K562 (cell line): Measurements from ENCODE around the gene CCDC33. TPM values are rescaled to one million over a fixed set of nuclear protein-coding genes. Genes with fewer than 3 reads are reported as not detected.

Experiments used
- ATAC-seq: fragments of 200-7000 bp; cut with Tn5 transposase; 3 replicates; pipeline ENCODE4 v1.9.1; 2020; ENCODE audit warnings: moderate library complexity
- BruUV-seq: library from RNA; stranded (reverse); fragments of 400-500 nt; replicated peaks from 2 replicates; lab custom pipeline; 2021; lab: Mats Ljungman, UMichigan
- CTCF ChIA-PET: fragments of 300-600 bp; formaldehyde crosslinking; extraction: SDS; loops from one replicate; lab custom pipeline; 2021; ENCODE audit warnings: low intra/inter-chr PET ratio; lab: Yijun Ruan, JAX
- POLR2A ChIA-PET: fragments of 300-600, 350-650 bp; sonication (Branson Sonifier 250); formaldehyde crosslinking; extraction: SDS; loops from one replicate; lab custom pipeline; 2021; ENCODE audit warnings: antibody characterized with exemption, inconsistent platforms; lab: Yijun Ruan, JAX
- DNase-seq, 4 experiments: peaks; one replicate each; pipeline versions ENCODE4 v3.0.0 to v3.0.0-alpha.2; 2011 to 2018; ENCODE audit warnings: low spot score in 3 of 4, mixed read lengths in 3 of 4; ENCODE audit errors: extremely low read depth in 1 of 4
- FAIRE-seq: peaks from 2 replicates; lab custom pipeline; 2011; peaks lifted over from hg19 to GRCh38; lab: Jason Lieb, UNC
- H2AFZ ChIP-seq: 2 replicates; pipeline ENCODE4 v1.6.0; 2011; ENCODE audit warnings: low read depth, low read length, control low read depth, inconsistent platforms
- H3K27ac ChIP-seq: fragments of 200-600 bp; 3 replicates; pipeline ENCODE4 v1.8.0; 2011; ENCODE audit warnings: low read depth, mild to moderate bottlenecking, control low read depth, inconsistent platforms, low read length, moderate library complexity, mixed read lengths; ENCODE audit errors: extremely low read depth
- H3K27me3 ChIP-seq, 2 experiments: fragments of 300-600 bp in 1 of 2; 2 replicates in 1 of 2; 3 replicates in 1 of 2; pipeline versions ENCODE4 v1.6.0 to v1.8.0; 2011; ENCODE audit warnings: inconsistent platforms in 2 of 2, low read length in 2 of 2, mild to moderate bottlenecking in 1 of 2, mixed read lengths in 1 of 2, moderate library complexity in 1 of 2; ENCODE audit not compliant: control insufficient read depth in 2 of 2, insufficient read depth in 2 of 2
- H3K36me3 ChIP-seq: fragments of 300-600 bp; 3 replicates; pipeline ENCODE4 v1.8.0; 2011; ENCODE audit warnings: mild to moderate bottlenecking, low read length, inconsistent platforms; ENCODE audit not compliant: control insufficient read depth, insufficient read depth
- H3K4me1 ChIP-seq, 2 experiments: fragments of 200-600 bp in 1 of 2; replicated peaks in 1 of 2; 2 replicates in 1 of 2; 3 replicates in 1 of 2; pipeline versions ENCODE4 v1.5.1 to v1.8.0; 2011; ENCODE audit warnings: inconsistent platforms in 2 of 2, low read length in 2 of 2, mild to moderate bottlenecking in 1 of 2, mixed read lengths in 1 of 2, moderate library complexity in 1 of 2; ENCODE audit not compliant: control insufficient read depth in 2 of 2, insufficient read depth in 2 of 2
- H3K4me2 ChIP-seq: 2 replicates; pipeline ENCODE4 v1.6.1; 2011; ENCODE audit warnings: low read length, control low read depth, inconsistent platforms, mixed read lengths; ENCODE audit not compliant: insufficient read depth
- H3K4me3 ChIP-seq: fragments of 200-600 bp; sonication (generic), shearing (Covaris generic); 2 replicates; pipeline ENCODE4 v1.5.1; 2016; ENCODE audit warnings: control low read depth, inconsistent platforms
- H3K79me2 ChIP-seq: fragments of 200-600 bp; 3 replicates; pipeline ENCODE4 v1.8.0; 2011; ENCODE audit warnings: low read length, inconsistent platforms; ENCODE audit not compliant: control insufficient read depth, insufficient read depth
- H3K9ac ChIP-seq, 2 experiments: 2 replicates each; pipeline versions ENCODE4 v1.6.0 to v1.6.1; 2011; ENCODE audit warnings: low read depth in 2 of 2, low read length in 2 of 2, control low read depth in 1 of 2, inconsistent platforms in 1 of 2, mild to moderate bottlenecking in 1 of 2, mixed read lengths in 1 of 2; ENCODE audit not compliant: insufficient read depth in 1 of 2
- H3K9me1 ChIP-seq: one replicate; pipeline ENCODE4 v1.6.0; 2011; ENCODE audit warnings: inconsistent platforms, mild to moderate bottlenecking, low read length, moderate library complexity; ENCODE audit not compliant: control insufficient read depth, insufficient read depth
- H3K9me3 ChIP-seq: replicated peaks from 2 replicates; pipeline ENCODE4 v1.5.1; 2011; ENCODE audit warnings: low read depth, low read length, inconsistent platforms; ENCODE audit not compliant: control insufficient read depth, insufficient read depth
- H4K20me1 ChIP-seq: replicated peaks from 2 replicates; pipeline ENCODE4 v1.6.1; 2011; ENCODE audit warnings: low read length, inconsistent platforms, mixed read lengths; ENCODE audit not compliant: control insufficient read depth, insufficient read depth
- C11orf30 ChIP-seq: fragments of 450-650 bp; IDR thresholded peaks from 2 replicates; pipeline ENCODE4 v1.6.1; 2016; ENCODE audit warnings: low read depth, mild to moderate bottlenecking
- HBP1 ChIP-seq: fragments of 450-650 bp; formaldehyde crosslinking; IDR thresholded peaks from 2 replicates; pipeline ENCODE4 v1.4.0; 2022; ENCODE audit warnings: missing genetic modification characterization
- ZNF512 ChIP-seq: IDR thresholded peaks from 2 replicates; pipeline ENCODE4 v1.6.1; 2016; ENCODE audit warnings: missing genetic modification characterization, missing compliant biosample characterization
- WGBS: fragments of 100-300 bp; shearing (Covaris generic); methylation state at CpG from one replicate; pipeline ENCODE4 v1.1.6; 2016; ENCODE audit warnings: low coverage, mixed read lengths; ENCODE audit not compliant: insufficient coverage; ENCODE audit errors: missing lambda C conversion rate; 5-methylcytosine and 5-hydroxymethylcytosine counted together
- in situ Hi-C: fragments of 300-500 bp; cut with MboI; formaldehyde crosslinking; loops from 4 replicates; pipeline ENCODE4 v1.15.0; 2018; ENCODE audit warnings: inconsistent platforms, mixed read lengths
- intact Hi-C: fragments of 100-400 bp; cut with micrococcal nuclease; formaldehyde crosslinking; loops from 2 replicates; pipeline ENCODE4 v1.14.2; 2022
- polyA plus RNA-seq, 8 experiments: library from polyadenylated mRNA; depleted of rRNA in 4 of 8; stranded (reverse) in 5 of 8; unstranded in 3 of 8; fragments of >200 nt; fragmentation: Nextera tagmentation in 2 of 8; fragmentation: Illumina TruSeq in 1 of 8; extraction: Ambion mirVana in 2 of 8; extraction: Trizol in 1 of 8; gene quantifications; 2 replicates each; pipeline versions ENCODE4 v1.2.1 to v1.2.3, GENCODE V29; 2011 to 2014; ENCODE audit warnings: inconsistent platforms in 1 of 8, missing spikeins in 1 of 8
- total RNA-seq, 7 experiments: library from RNA; depleted of rRNA in 6 of 7; stranded (reverse); fragments of >200 nt in 6 of 7; fragmentation: Illumina TruSeq in 2 of 7; extraction: Trizol in 2 of 7; gene quantifications; 2 replicates each; pipeline versions ENCODE4 v1.2.1 to v1.2.3, GENCODE V29; 2011 to 2021; ENCODE audit warnings: low replicate concordance in 1 of 7

The CCDC33 gene
- total and polyA plus RNA-seq, 9 of the 15 experiments (the other 6 are each of a cell fraction or from before 2014, with no cell fraction given): 0.08 to 1.1 (median 0.15) TPM; not detected in 4

GRCh38 chr15:74221399-74222239 lies 14.5 kb upstream of the CCDC33 start:
- no peak overlapping the region for H2AFZ ChIP-seq
- no peak overlapping the region for H3K4me3 ChIP-seq
- CTCF ChIA-PET: no interaction called here
- no peaks in the 10 kb centered on the region for H3K9me1 ChIP-seq
- H3K4me1 ChIP-seq: no peaks in the 10 kb centered on the region
- WGBS: 0% methylated on average over 12 of the region's 12 CpGs
- in situ Hi-C loops: no loop called here
- H3K9me3 ChIP-seq: no peaks in the 10 kb centered on the region
- no peak for ATAC-seq
- POLR2A ChIA-PET: no interaction called here
- no peak overlapping the region for H3K27ac ChIP-seq
- no peak for TF ChIP-seq C11orf30
- TF ChIP-seq HBP1: no peak
- TF ChIP-seq ZNF512 (tag): no peak
- no peak for DNase-seq
- H4K20me1 ChIP-seq: peaks cover 10% of the 10 kb centered on the region
- H3K79me2 ChIP-seq: no peaks in the 10 kb centered on the region
- intact Hi-C loops: no loop called here
- H3K9ac ChIP-seq: no peak overlapping the region
- no peak for FAIRE-seq
- BruUV-seq: no TSS peak
- H3K4me2 ChIP-seq: no peak overlapping the region
- H3K36me3 ChIP-seq: no peaks in the 10 kb centered on the region
- peaks cover 3 to 52% of the 10 kb centered on the region in 2 experiments; a peak in 3 of 5 replicates for H3K27me3 ChIP-seq
